C4-2B (cell line): Measurements from ENCODE around the gene POU4F3.

Source experiments
- H3K27ac ChIP-seq: fragments of 450-650 bp; 2 replicates; pipeline ENCODE4 v1.5.1; 2017
- CTCF ChIP-seq: fragments of 450-650 bp; conservative IDR thresholded peaks from 2 replicates; pipeline ENCODE4 v1.5.1; 2017; ENCODE audit warnings: mild to moderate bottlenecking
- ZFX ChIP-seq: fragments of 450-650 bp; IDR thresholded peaks from 2 replicates; pipeline ENCODE4 v1.6.1; 2017

Gene POU4F3

DNA sequence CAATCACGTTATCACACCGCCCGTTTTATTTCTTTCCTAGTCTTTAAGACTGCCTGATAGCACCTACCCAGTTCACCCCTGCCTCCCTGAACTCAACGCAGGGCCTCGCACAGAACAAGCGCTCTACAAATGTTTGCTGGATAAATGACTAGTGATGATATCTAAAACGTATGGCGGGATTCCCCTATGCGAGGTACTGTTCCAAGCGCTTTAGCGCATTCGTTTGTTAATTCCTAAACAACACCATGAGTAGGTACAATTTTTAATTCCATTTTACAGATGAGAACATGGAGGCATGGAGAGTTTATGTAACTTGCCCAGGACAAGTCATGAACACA lies 6.6 kb downstream of the POU4F3 start:
- H3K27ac ChIP-seq, result no peak overlapping the region
- TF ChIP-seq ZFX (no peak), CTCF (no peak)

- H3K27ac ChIP-seq, result no peak overlapping the region
Observed at GRCh38 chr5:146345578-146346366, 7.1 kb downstream of the POU4F3 start.

GRCh38 chr5:146357126-146357525 lies 18.5 kb downstream of the POU4F3 start:
- no peak overlapping the region for H3K27ac ChIP-seq
- no peak for TF ChIP-seq ZFX

More at GRCh38 chr5:146345578-146346366, 7.1 kb downstream of the POU4F3 start:
- TF ChIP-seq CTCF (no peak), ZFX (no peak)

DNA sequence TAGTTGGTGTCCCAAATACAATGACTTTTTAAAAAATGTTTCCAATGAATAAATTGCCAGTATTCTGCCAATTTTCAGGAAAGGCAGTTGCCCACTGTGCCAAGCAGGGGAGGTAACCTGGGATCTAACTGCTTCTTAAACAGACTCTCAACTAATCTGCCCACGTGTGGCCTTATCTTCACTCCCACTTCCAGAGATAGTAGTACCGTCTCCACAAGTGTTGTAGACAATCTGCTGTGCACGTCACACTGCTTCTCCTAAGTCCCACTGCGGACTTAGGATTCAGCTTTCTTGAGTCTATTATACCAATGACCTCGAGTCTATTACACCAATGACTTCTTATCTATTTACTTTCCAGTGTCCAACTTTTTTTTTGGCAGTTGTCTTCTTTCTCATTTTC lies 21.2 kb downstream of the POU4F3 start:
- TF ChIP-seq CTCF (no peak), ZFX (no peak)

DNA sequence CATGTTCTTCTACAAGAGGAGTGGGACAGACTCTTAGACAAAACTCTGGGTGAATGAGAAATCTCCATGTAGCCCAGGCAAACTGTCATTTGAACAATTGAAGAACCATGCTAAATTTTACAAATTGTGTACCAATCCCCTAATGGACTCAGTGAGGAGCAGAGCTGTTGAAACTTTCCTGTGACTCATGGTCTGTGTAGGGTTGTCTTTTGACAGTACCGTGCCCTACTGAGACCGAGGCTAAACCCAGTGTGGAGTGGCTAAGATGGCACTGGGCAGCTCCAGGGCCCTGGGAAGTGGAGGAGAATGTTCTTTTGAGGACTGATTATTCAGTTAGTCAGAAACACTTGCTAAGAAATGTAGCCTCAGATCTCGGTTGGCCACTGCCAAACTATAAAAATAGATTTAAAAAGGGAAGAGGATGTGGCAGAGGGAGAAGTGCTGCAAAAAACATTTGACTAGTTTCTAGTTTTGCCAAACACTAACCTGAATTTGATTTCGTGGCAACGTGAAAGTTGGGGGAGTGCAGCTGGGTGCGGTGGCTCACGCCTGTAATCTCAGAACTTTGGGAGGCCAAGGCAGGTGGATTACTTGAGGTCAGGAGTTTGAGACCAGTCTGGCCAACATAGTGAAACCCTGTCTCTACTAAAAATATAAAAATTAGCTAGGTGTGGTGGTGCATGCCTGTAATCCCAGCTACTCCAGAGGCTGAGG lies 24.7 kb downstream of the POU4F3 start:
- TF ChIP-seq CTCF (no peak), ZFX (no peak)
- H3K27ac ChIP-seq, result no peak overlapping the region

More for the DNA sequence above, 21.2 kb downstream of the POU4F3 start:
- no peak overlapping the region for H3K27ac ChIP-seq

- no peak overlapping the region for H3K27ac ChIP-seq
- TF ChIP-seq ZFX, result no peak
- TF ChIP-seq CTCF, result no peak
Observed at GRCh38 chr5:146365618-146366017, 27.0 kb downstream of the POU4F3 start.

- TF ChIP-seq ZFX (no peak), CTCF (no peak)
- H3K27ac ChIP-seq, result no peak overlapping the region
Observed at GRCh38 chr5:146366904-146367303, 28.3 kb downstream of the POU4F3 start.

GRCh38 chr5:146368137-146368536 lies 29.5 kb downstream of the POU4F3 start:
- no peak overlapping the region for H3K27ac ChIP-seq
- TF ChIP-seq ZFX (no peak), CTCF (no peak)
